GM19452 (cell line): ENCODE results near the gene CCDC141.

ENCODE experiments used
- ATAC-seq: cut with Tn5 transposase; IDR thresholded peaks from one replicate; pipeline ENCODE4 v1.9.1; 2021; ENCODE audit not compliant: unreplicated experiment

The CCDC141 gene

DNA sequence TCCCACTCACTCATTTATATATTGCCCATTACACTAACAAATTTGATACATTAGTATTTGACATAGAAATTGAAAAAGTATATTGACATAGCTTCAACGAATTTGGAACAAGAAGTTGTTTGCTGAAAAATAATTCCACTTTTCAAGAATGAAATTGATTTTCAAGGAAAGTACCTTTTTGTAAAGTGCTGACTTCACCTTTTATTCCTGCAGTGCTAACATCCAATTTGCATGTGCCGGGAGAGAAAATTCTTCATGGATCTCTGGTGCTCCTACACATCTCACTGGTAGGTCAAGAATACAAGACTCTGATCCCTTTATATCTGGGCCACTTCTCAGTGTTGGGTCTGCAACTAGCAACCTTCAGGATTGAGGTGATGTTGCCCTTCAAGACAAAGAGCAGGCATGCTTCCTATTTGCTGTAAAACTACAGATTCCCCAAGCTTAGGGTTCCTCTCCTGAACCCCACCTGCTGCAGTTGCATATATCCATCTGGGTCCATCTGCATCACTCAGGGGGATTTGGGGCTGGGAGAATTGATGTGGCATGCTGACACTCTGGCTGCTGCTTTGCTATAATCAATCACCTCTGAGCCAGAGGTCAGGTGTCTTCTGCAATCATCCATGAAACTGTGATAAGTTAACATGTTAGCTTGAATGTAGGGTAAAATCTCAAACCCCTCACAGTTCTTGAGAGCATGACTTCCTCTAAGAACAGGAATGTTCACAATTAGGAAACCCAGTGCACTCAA lies 134.3 kb downstream of the CCDC141 start:
- ATAC-seq: no peak

GRCh38 chr2:178914259-178914849 lies 135.6 kb downstream of the CCDC141 start:
- ATAC-seq: peak; percentile 86

DNA sequence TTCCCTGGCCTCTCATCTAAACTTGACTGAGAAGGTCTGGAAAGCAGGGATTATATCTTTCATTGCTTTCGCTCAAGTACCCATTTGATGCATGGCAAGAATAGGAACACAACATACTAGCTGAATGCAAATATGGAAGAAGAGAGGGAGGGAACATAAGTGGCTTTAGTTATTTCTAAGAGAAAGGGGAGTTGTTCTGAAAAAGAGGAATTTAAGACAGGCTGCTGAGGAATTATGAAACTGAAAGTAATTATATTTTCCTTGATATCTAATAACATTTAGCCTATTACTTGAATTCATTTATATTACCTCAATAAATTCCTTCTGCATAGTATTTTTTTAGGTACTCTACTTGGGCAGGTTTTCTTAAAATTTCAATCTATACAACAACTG lies 136.9 kb downstream of the CCDC141 start:
- no peak for ATAC-seq

GRCh38 chr2:178912416-178913048 lies 137.4 kb downstream of the CCDC141 start:
- ATAC-seq: no peak

DNA sequence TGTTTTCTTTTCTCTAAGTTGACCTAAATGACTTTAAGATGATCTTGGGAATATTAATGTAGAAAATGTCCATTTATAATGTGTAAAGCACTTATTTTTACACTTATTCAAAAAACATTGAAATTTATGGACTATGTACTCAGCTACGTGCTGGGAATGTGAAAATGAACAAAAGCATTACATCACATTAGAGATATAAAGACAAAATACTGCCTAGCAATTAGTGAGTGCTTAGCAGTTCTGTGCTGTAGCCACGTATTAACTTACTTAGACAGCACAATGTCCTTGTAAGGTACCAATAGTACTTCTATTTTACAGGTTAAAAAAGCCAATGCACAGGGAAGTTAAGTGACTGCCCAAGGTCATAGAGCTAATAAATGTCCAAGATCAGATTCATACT lies 138.9 kb downstream of the CCDC141 start:
- ATAC-seq: no peak

DNA sequence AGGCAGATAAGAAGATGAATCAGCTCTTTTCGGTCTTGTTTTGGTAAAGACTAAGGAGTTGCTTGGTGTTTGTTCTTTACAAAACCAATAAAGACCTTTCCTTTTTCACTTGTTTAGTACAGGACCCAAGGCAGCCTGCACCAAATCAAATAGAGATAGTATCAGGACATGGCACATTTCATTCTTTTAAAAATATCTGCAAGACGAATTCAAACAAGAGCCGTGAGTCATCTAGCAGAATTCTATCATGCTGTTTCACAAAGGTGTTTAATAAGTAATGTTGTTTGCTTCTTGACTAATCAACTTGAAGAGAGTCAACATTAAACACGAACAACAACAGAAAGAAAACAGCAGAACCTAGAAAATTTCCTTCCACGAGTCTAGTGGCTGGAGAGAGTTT lies 139.9 kb downstream of the CCDC141 start:
- no peak for ATAC-seq

GRCh38 chr2:178909507-178909906 lies 140.4 kb downstream of the CCDC141 start:
- no peak for ATAC-seq

GRCh38 chr2:178908810-178909209 lies 141.1 kb downstream of the CCDC141 start:
- ATAC-seq: no peak

DNA sequence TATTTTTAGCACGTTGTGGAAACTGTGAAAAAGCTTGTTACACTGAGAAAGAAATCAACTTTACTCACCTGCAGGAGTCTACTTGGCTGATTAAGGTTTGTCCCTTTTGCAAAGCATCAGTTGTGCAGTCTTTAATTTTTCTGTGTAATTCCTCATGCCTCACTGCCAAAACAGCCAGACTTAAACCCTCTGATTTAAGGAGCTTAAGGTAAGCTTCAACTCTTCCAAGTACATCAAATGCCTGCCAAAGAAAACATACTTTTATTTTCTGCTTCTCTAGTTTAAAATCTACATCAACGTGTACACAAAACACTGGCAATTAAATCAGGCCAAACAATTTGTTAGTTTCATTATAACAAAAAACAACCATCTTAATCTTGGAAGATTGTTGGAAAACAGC lies 144.7 kb downstream of the CCDC141 start:
- no peak for ATAC-seq

DNA sequence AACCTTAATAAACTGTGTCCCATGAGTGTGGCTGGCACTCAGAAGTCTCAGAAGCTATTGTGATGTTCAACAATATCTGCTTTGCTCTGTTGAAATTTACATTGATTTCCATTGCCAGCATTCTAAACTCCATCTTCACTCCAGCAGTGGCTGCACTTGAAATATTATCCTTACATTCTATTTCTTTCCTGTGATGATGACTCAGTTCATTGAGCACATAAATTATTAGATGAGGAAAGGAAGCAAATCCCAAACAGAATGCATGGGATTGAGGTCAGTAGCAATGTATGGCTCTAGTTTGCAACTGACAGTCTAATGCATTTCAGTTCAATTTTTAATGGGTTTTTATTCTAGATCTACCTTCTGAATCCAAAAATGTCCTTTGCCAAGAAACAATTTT lies 150.3 kb downstream of the CCDC141 start:
- ATAC-seq: no peak

GRCh38 chr2:178895872-178896271 lies 154.1 kb downstream of the CCDC141 start:
- ATAC-seq: no peak

DNA sequence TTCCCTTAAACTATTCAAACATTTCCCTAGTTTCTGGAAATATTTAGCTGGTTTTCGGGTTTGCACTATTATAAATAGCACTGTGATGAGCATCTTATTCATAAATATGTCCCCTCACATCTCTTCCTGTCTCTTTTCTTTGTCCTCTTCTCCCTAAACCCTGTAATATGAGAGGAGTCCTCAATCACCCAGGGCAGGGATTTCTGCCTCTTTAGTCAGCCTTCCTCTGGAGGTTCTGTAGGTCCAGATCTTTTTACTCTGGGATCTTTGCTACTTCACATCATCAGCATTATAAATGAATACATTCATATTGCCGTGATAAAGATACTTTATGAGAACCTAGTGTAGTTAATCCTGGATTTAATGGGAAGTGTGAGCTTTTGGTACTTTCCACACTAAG lies 154.8 kb downstream of the CCDC141 start:
- no peak for ATAC-seq

DNA sequence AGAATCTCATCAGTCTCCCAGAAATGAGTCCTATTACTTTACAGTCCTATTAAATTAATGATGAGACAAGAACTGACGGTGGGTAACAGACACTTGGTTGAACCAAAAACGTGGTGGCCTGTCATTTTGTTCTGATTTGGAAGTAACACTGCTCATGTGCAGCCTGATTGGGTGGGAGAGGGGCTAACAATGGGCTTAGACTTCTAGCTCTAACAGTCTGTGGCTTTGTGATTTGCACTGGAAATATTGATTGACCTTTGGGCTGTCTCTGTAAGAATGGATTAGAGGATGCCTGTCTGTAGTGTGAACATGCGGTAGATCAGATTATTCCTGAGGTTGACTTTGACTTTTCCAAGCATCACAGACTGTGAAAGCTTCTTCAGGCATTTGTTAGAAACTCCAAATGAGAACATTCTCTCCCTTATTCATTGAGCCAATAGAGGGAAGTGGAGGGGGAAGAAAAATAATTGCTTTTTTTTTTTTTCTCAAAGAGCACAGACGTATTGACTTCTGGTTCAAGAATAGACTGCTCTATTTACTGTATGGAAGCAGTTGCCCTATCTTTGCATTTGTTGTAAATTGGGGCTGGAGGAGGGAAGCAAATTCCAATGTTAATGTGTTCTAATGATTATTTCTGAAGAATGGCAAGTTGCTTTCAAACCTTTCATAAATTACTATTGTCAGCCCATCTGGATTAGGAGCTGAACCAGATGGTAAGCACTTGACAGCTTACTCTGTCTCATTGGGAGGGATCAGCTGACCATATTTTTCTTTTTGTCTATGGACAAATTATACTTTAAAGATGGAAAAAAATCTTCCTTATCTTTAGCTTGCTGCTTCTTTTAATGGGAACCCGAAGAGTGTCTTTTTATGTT lies 156.9 kb downstream of the CCDC141 start:
- no peak for ATAC-seq

GRCh38 chr2:178891959-178892485 lies 157.9 kb downstream of the CCDC141 start:
- no peak for ATAC-seq

GRCh38 chr2:178891265-178891958 lies 158.5 kb downstream of the CCDC141 start:
- peak; percentile 88 for ATAC-seq

GRCh38 chr2:178886006-178886405 lies 163.9 kb downstream of the CCDC141 start:
- no peak for ATAC-seq

DNA sequence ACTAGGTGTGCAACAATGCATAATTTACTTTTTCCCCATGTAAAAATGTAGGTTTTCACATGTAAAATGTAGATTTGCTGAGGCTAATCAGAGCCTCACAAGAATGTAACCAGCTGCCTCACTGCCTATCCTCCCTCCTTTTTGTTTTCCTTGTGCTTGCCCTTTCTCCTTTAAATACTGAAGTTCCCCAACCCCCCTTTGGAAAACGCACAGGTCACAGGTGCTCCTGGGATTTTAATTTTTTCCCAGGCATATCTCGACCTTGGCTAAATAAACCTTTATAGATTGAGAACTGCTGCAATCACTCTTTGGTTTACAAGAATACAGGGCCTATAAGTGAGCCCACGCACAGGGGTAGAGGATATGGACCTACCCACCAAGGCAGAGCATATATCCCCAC lies 165.5 kb downstream of the CCDC141 start:
- ATAC-seq: no peak

GRCh38 chr2:178882666-178883440 lies 167.1 kb downstream of the CCDC141 start:
- no peak for ATAC-seq

DNA sequence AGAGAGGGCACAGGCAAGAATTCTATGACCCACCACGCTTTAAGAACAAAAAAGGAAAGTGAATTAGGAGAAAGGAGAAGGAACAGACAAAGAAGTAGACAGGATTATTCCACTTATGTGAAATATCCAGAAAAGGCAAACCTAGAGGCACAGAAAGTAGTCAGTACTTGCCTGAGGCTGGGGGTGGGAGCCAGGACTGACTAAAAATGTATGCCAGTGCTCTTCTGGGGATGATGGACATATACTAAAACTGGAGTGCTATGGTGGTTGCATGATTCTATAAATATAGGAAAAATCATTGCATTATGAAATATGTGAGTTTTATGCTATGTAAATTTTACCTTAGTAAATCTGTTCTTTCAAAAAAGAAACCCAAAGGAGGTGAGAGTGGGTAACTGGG lies 168.9 kb downstream of the CCDC141 start:
- no peak for ATAC-seq

GRCh38 chr2:178880257-178880656 lies 169.7 kb downstream of the CCDC141 start:
- no peak for ATAC-seq
